Mesenchymal stem cell (in vitro differentiated cells and primary cell): Measurements from ENCODE around the gene ASXL1.

ENCODE experiments used
- DNase-seq: peaks from one replicate; pipeline ENCODE4 v3.0.0-alpha.2; 2013
- H2AFZ ChIP-seq: one replicate; pipeline ENCODE4 v1.6.1; 2013; ENCODE audit warnings: low read depth, mild to moderate bottlenecking, control low read depth, inconsistent platforms, low read length, moderate library complexity
- H2AK5ac ChIP-seq: 2 replicates; pipeline ENCODE4 v1.6.1; 2013; ENCODE audit warnings: low read length, moderate library complexity, mild to moderate bottlenecking, inconsistent platforms; ENCODE audit not compliant: severe bottlenecking
- H2BK120ac ChIP-seq: one replicate; pipeline ENCODE4 v1.6.1; 2013; ENCODE audit warnings: low read depth, mild to moderate bottlenecking, inconsistent platforms, low read length, moderate library complexity
- H2BK12ac ChIP-seq, 2 experiments: one replicate each; pipeline ENCODE4 v1.6.1; 2013; ENCODE audit warnings: inconsistent platforms in 2 of 2, low read length in 2 of 2, mild to moderate bottlenecking in 2 of 2, moderate library complexity in 2 of 2, control low read depth in 1 of 2
- H2BK15ac ChIP-seq: one replicate; pipeline ENCODE4 v1.6.1; 2013; ENCODE audit warnings: mild to moderate bottlenecking, low read depth, inconsistent platforms; ENCODE audit not compliant: poor library complexity, severe bottlenecking
- H2BK5ac ChIP-seq: 2 replicates; pipeline ENCODE4 v1.6.1; 2013; ENCODE audit warnings: low read depth, mild to moderate bottlenecking, low read length, control low read depth, inconsistent platforms; ENCODE audit not compliant: poor library complexity, severe bottlenecking
- H3K14ac ChIP-seq, 2 experiments: one replicate each; pipeline ENCODE4 v1.6.1; 2013; ENCODE audit warnings: inconsistent platforms in 2 of 2, low read length in 2 of 2, control low read depth in 1 of 2, mild to moderate bottlenecking in 1 of 2, moderate library complexity in 1 of 2
- H3K18ac ChIP-seq, 2 experiments: one replicate each; pipeline ENCODE4 v1.6.1; 2013; ENCODE audit warnings: inconsistent platforms in 2 of 2, low read length in 2 of 2, control low read depth in 1 of 2, low read depth in 1 of 2, mild to moderate bottlenecking in 1 of 2
- H3K23ac ChIP-seq, 2 experiments: one replicate each; pipeline ENCODE4 v1.6.1; 2013; ENCODE audit warnings: inconsistent platforms in 2 of 2, low read length in 2 of 2, mild to moderate bottlenecking in 2 of 2, moderate library complexity in 2 of 2, control low read depth in 1 of 2
- H3K27ac ChIP-seq: 2 replicates; pipeline ENCODE4 v1.5.1; 2013; ENCODE audit warnings: mild to moderate bottlenecking, moderate library complexity, low read length, control low read depth, inconsistent platforms; ENCODE audit not compliant: poor library complexity, severe bottlenecking
- H3K27me3 ChIP-seq, 2 experiments: 2 replicates each; pipeline versions ENCODE4 v1.6.1 to v1.7.0; 2013; ENCODE audit warnings: low read length in 2 of 2, mild to moderate bottlenecking in 2 of 2, moderate library complexity in 2 of 2, control low read depth in 1 of 2, inconsistent platforms in 1 of 2; ENCODE audit not compliant: control insufficient read depth in 1 of 2, insufficient read depth in 1 of 2
- H3K36me3 ChIP-seq, 2 experiments: 2 replicates each; pipeline versions ENCODE4 v1.6.1 to v1.7.0; 2013; ENCODE audit warnings: low read length in 2 of 2, control low read depth in 1 of 2, inconsistent platforms in 1 of 2, low read depth in 1 of 2, mild to moderate bottlenecking in 1 of 2; ENCODE audit not compliant: insufficient read depth in 2 of 2, control insufficient read depth in 1 of 2
- H3K4ac ChIP-seq, 2 experiments: one replicate each; pipeline ENCODE4 v1.6.1; 2013; ENCODE audit warnings: inconsistent platforms in 2 of 2, low read length in 2 of 2, mild to moderate bottlenecking in 2 of 2, moderate library complexity in 2 of 2, control low read depth in 1 of 2, low read depth in 1 of 2
- H3K4me1 ChIP-seq: 2 replicates; pipeline ENCODE4 v1.6.1; 2013; ENCODE audit warnings: low read depth, low read length, control low read depth; ENCODE audit not compliant: control insufficient read depth, insufficient read depth
- H3K4me2 ChIP-seq: 2 replicates; pipeline ENCODE4 v1.6.1; 2013; ENCODE audit warnings: low read length, mild to moderate bottlenecking, inconsistent platforms; ENCODE audit not compliant: poor library complexity, severe bottlenecking
- H3K4me3 ChIP-seq, 2 experiments: 2 replicates each; pipeline versions ENCODE4 v1.5.1 to v1.7.0; 2013; ENCODE audit warnings: low read length in 2 of 2, mild to moderate bottlenecking in 2 of 2, control low read depth in 1 of 2, low read depth in 1 of 2; ENCODE audit not compliant: insufficient read depth in 1 of 2
- H3K79me1 ChIP-seq: replicated peaks from 2 replicates; pipeline ENCODE4 v1.6.1; 2013; ENCODE audit warnings: mild to moderate bottlenecking, control low read depth, low read length, inconsistent platforms; ENCODE audit not compliant: poor library complexity, severe bottlenecking
- H3K9ac ChIP-seq: 2 replicates; pipeline ENCODE4 v1.7.0; 2013; ENCODE audit warnings: mild to moderate bottlenecking, low read length, moderate library complexity
- H3K9me3 ChIP-seq: 2 replicates; pipeline ENCODE4 v1.7.0; 2013; ENCODE audit warnings: mild to moderate bottlenecking, low read length; ENCODE audit not compliant: control insufficient read depth
- H4K8ac ChIP-seq: one replicate; pipeline ENCODE4 v1.6.1; 2013; ENCODE audit warnings: inconsistent platforms, mild to moderate bottlenecking, low read length, moderate library complexity
- H4K91ac ChIP-seq: one replicate; pipeline ENCODE4 v1.6.1; 2013; ENCODE audit warnings: mild to moderate bottlenecking, low read length, inconsistent platforms
- WGBS: methylation state at CpG from one replicate; pipeline ENCODE4 v1.1.7; 2013; ENCODE audit warnings: mixed read lengths; 5-methylcytosine and 5-hydroxymethylcytosine counted together

Gene ASXL1

GRCh38 chr20:32460231-32460630 is 102.1 kb downstream of the ASXL1 start:
- no peak overlapping the region for H3K9ac ChIP-seq
- H3K9me3 ChIP-seq, result no peaks in the 10 kb centered on the region
- no peak overlapping the region for H2BK12ac ChIP-seq
- peaks cover 61% of the 10 kb centered on the region for H3K4me1 ChIP-seq
- H3K36me3 ChIP-seq, result peaks cover 10 to 66% of the 10 kb centered on the region in 2 experiments
- no peak overlapping the region for H2AK5ac ChIP-seq
- no peak overlapping the region for H3K14ac ChIP-seq
- H4K91ac ChIP-seq, result no peak overlapping the region
- peak overlapping the region; percentile 56 for H4K8ac ChIP-seq
- H2AFZ ChIP-seq, result no peak overlapping the region
- 90% methylated on average over 15 of the region's 15 CpGs for WGBS
- no peak overlapping the region for H2BK120ac ChIP-seq
- no peak overlapping the region for H3K4ac ChIP-seq
- H2BK5ac ChIP-seq, result no peak overlapping the region
- no peak overlapping the region for H2BK15ac ChIP-seq
- peaks cover 27% of the 10 kb centered on the region for H3K79me1 ChIP-seq
- no peaks in the 10 kb centered on the region for H3K27me3 ChIP-seq
- H3K18ac ChIP-seq, result no peak overlapping the region
- no peak overlapping the region for H3K27ac ChIP-seq
- H3K23ac ChIP-seq, result no peak overlapping the region
- no peak overlapping the region for H3K4me2 ChIP-seq
- no peak overlapping the region for H3K4me3 ChIP-seq
- no peak for DNase-seq

GRCh38 chr20:32460683-32461320 is 102.7 kb downstream of the ASXL1 start:
- Histone ChIP-seq H3K9ac (no peak overlapping the region), H2AK5ac (no peak overlapping the region), H3K4ac (no peak overlapping the region), H3K27ac (no peak overlapping the region), H3K23ac (no peak overlapping the region), H3K4me3 (no peak overlapping the region), H3K27me3 (no peaks in the 10 kb centered on the region), H2BK5ac (no peak overlapping the region), H2BK15ac (no peak overlapping the region), H3K36me3 (peaks cover 5 to 65% of the 10 kb centered on the region in 2 experiments), H3K14ac (no peak overlapping the region), H2BK120ac (no peak overlapping the region), H4K8ac (no peak overlapping the region), H2BK12ac (no peak overlapping the region), H3K79me1 (peaks cover 21% of the 10 kb centered on the region), H4K91ac (peak overlapping the region; percentile 46), H3K9me3 (no peaks in the 10 kb centered on the region), H2AFZ (no peak overlapping the region), H3K4me1 (peaks cover 62% of the 10 kb centered on the region), H3K18ac (no peak overlapping the region), H3K4me2 (no peak overlapping the region)
- DNase-seq, result no peak
- 95% methylated on average over 24 of the region's 24 CpGs for WGBS

- H2BK120ac ChIP-seq, result no peak overlapping the region
- no peak overlapping the region for H4K8ac ChIP-seq
- no peak overlapping the region for H3K23ac ChIP-seq
- no peak overlapping the region for H3K14ac ChIP-seq
- H3K4ac ChIP-seq, result peak overlapping the region; percentile 33 to 48
- H2BK15ac ChIP-seq, result no peak overlapping the region
- peaks cover 5 to 71% of the 10 kb centered on the region in 2 experiments for H3K36me3 ChIP-seq
- no peak overlapping the region for H2AFZ ChIP-seq
- H4K91ac ChIP-seq, result no peak overlapping the region
- no peak overlapping the region for H3K27ac ChIP-seq
- H2BK5ac ChIP-seq, result no peak overlapping the region
- H2BK12ac ChIP-seq, result no peak overlapping the region
- peaks cover 18% of the 10 kb centered on the region for H3K79me1 ChIP-seq
- H3K9me3 ChIP-seq, result no peaks in the 10 kb centered on the region
- peaks cover 61% of the 10 kb centered on the region for H3K4me1 ChIP-seq
- DNase-seq, result no peak
- no peak overlapping the region for H3K9ac ChIP-seq
- peak overlapping the region; percentile 46 for H2AK5ac ChIP-seq
- no peak overlapping the region for H3K4me2 ChIP-seq
- H3K4me3 ChIP-seq, result no peak overlapping the region
- H3K18ac ChIP-seq, result peak overlapping the region in 1 of 2 experiments; percentile 3
- no peaks in the 10 kb centered on the region for H3K27me3 ChIP-seq
- 93% methylated on average over 13 of the region's 17 CpGs for WGBS
Observed at GRCh38 chr20:32461836-32462600, 103.9 kb downstream of the ASXL1 start.

GRCh38 chr20:32462900-32463641 is 104.9 kb downstream of the ASXL1 start:
- peaks cover 18% of the 10 kb centered on the region for H3K79me1 ChIP-seq

More at GRCh38 chr20:32462900-32463641, 104.9 kb downstream of the ASXL1 start:
- Histone ChIP-seq H3K27me3 (no peaks in the 10 kb centered on the region), H3K27ac (peak overlapping the region; percentile 0), H3K14ac (peak overlapping the region in 1 of 2 experiments; percentile 51), H2BK120ac (no peak overlapping the region), H2AK5ac (peak overlapping the region; percentile 5), H4K91ac (peak overlapping the region; percentile 14), H3K4ac (peak overlapping the region; percentile 3 to 12), H3K18ac (peak overlapping the region; percentile 48 to 54), H2AFZ (no peak overlapping the region), H2BK5ac (no peak overlapping the region), H3K4me2 (no peak overlapping the region), H3K4me3 (no peak overlapping the region), H2BK15ac (peak overlapping the region; percentile 41), H4K8ac (peak overlapping the region; percentile 48), H3K9ac (no peak overlapping the region), H3K9me3 (no peaks in the 10 kb centered on the region), H3K4me1 (peaks cover 64% of the 10 kb centered on the region), H2BK12ac (peak overlapping the region in 1 of 2 experiments; percentile 82), H3K23ac (no peak overlapping the region), H3K36me3 (peaks cover 5 to 80% of the 10 kb centered on the region in 2 experiments)
- DNase-seq, result peak; percentile 33
- 90% methylated on average over 13 of the region's 15 CpGs for WGBS
